GM08714 (cell line): ENCODE measurements around the gene DOCK1.

ENCODE experiments used
- H3K4me3 ChIP-seq: fragments of 200-500 bp; sonication (Bioruptor generic); 2 replicates; pipeline ENCODE4 v1.5.1; 2014; ENCODE audit warnings: mild to moderate bottlenecking, low read length, inconsistent platforms
- ZNF274 ChIP-seq: IDR thresholded peaks from 2 replicates; pipeline ENCODE4 v1.6.1; 2012; ENCODE audit warnings: mild to moderate bottlenecking, low read depth, low read length

The DOCK1 gene

GRCh38 chr10:127243490-127244272, 338.5 kb downstream of the DOCK1 start:
- no peak overlapping the region for H3K4me3 ChIP-seq
- TF ChIP-seq ZNF274: no peak

DNA sequence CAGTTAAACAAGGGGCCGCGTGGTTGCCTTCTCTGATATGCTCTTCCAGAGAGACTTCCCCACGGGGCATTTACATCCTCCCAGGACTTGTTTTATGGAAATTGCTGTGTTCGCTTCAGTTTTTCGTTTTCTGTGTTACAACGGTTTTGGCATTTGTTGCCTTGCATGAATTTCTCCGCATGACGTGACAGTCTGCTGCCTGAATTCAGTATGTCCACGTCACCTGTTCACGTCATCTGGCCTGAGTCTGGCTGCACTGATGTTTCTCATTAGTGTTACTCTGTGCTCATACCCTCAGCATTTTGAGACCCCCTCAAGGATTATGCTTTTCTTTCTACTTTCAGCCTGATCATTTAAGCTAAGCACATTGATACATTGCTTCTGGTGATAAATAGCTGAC, 340.2 kb downstream of the DOCK1 start:
- TF ChIP-seq ZNF274: no peak
- H3K4me3 ChIP-seq: no peak overlapping the region

GRCh38 chr10:127250031-127250430, 344.8 kb downstream of the DOCK1 start:
- TF ChIP-seq ZNF274: no peak
- no peak overlapping the region for H3K4me3 ChIP-seq

GRCh38 chr10:127252818-127253217, 347.6 kb downstream of the DOCK1 start:
- TF ChIP-seq ZNF274: no peak
- H3K4me3 ChIP-seq: no peak overlapping the region

GRCh38 chr10:127254276-127254675, 349.0 kb downstream of the DOCK1 start:
- H3K4me3 ChIP-seq: no peak overlapping the region
- no peak for TF ChIP-seq ZNF274

DNA sequence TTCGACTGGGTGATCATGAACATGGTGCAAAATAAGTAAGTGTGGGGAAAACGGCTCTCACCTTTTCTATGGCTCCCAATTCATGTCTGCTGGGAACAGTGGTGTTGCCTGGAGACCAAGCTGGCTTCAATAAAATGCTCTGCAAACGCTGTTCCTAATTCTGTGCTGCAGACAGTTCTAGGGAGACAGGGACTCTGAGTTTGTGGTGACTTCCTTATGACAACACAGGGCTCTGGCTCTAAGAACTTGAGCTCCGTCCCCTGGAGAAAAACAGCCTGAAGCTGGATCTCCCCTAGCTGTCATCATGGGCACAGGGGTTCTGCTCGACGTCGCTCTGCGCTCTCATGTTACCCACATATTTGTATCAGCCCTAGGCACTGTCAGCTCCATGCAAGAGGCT, 352.2 kb downstream of the DOCK1 start:
- no peak overlapping the region for H3K4me3 ChIP-seq
- no peak for TF ChIP-seq ZNF274

DNA sequence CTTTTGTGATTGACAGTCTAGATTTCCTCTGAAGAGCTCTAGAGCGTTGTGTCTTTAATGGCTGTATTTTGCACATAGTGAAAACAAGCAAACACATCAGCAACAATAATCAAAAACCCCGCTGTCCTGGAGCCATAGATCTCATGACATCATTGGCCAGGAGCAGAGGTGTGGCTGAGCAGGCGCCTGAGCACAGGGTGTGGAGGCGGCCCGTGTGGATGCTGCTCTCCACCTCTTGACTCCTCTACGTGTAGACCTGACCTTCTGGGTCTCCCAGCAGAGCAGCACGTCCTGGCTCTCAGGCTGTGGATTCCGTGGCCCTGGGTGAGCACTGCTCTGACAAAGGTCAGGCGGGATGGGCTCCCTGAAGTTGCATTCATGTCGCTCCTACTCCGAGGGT, 354.1 kb downstream of the DOCK1 start:
- no peak for TF ChIP-seq ZNF274
- H3K4me3 ChIP-seq: no peak overlapping the region

DNA sequence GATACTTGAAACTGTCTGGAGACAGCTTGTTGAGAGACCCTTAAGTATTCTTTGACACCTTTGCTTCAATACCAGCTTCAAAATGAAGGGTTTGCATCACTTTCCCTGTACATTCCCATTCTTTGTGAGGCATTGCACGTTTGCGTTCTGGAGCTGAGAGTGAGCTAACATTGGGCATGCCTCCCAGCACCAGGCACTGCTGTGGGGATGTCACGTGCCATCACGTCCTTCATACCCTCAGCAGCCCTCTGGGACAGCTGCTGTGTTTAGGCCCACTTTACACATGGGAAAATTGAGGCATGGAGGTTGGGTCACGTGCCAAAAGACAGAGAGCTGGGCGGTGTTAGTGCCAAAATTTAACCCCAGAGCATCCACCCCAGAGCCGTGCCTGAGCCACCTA, 357.4 kb downstream of the DOCK1 start:
- no peak overlapping the region for H3K4me3 ChIP-seq
- no peak for TF ChIP-seq ZNF274

GRCh38 chr10:127265288-127265687, 360.1 kb downstream of the DOCK1 start:
- H3K4me3 ChIP-seq: no peak overlapping the region
- no peak for TF ChIP-seq ZNF274

- no peak for TF ChIP-seq ZNF274
- H3K4me3 ChIP-seq: no peak overlapping the region
Measured at GRCh38 chr10:127266431-127266830, 361.2 kb downstream of the DOCK1 start.

- no peak overlapping the region for H3K4me3 ChIP-seq
- TF ChIP-seq ZNF274: no peak
Measured at GRCh38 chr10:127267442-127267841, 362.2 kb downstream of the DOCK1 start.

DNA sequence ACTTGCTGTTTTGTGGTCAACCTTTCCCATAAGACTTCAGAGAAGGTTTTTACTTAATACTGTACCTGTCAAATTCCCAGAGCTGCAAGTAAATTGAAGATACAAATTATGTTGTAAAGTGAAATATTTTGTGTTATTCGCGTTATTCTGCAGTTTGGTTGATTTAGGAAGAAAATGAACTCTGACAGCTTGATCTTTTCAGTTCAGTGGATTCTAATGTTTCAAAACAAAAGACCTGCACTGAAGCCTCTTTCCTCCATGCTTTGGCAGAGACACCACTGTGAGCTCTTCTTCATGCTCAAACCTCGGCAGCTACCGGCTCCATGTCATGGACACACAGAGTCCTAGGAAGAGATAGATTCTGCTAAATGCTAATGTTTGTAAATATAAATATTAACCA, 366.8 kb downstream of the DOCK1 start:
- no peak overlapping the region for H3K4me3 ChIP-seq
- no peak for TF ChIP-seq ZNF274

DNA sequence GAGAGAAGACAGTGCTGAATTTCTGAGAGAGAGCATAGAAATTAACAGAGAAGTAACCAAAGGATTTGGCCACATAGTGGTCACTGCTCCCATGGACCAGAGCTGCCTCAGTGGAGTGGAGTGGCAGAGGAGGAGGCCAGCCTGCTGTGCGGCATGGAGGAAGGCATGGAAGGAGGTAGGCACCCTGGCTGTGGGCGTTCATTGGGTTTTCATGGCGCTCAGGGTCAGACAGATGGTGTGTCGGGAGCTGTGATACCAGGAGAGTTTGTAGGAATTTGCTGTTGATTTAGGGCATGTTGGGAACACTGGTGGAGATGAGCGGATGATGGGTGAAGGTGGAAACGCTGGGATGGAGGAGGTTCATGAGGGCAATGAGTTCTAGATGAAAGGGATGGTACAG, 370.0 kb downstream of the DOCK1 start:
- no peak for TF ChIP-seq ZNF274
- no peak overlapping the region for H3K4me3 ChIP-seq

- no peak for TF ChIP-seq ZNF274
- H3K4me3 ChIP-seq: no peak overlapping the region
Measured at GRCh38 chr10:127275793-127276450, 370.7 kb downstream of the DOCK1 start.

DNA sequence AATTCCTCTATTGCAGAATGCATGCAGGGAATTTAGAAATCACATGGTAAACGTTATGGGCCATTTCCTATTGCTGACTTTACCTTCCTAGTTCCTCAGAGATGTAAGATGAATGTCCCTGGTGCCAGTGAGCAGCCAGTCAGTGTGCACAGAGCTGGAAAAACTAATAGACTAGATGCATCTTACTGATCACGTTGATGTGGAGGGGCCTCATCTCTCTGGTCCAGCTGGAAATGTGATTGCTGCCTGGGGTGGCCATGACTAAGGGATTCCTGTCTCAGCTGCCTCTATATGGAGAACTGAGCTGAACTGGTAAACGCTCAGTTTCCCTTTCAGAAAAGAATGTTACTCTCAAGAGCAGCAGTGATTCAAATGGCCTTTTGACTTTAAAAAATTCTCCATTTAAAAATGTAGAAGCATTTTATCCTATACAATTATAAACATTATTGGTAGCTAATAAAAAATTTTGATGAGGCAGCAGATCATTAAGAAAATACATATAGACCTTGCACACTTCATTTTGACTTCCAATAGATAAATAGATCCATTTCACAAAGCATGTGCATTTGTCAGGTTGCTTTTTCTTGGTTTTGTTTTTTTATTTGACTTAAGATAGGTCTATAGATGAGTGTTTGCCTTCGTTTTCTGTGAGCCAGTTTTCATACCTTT, 371.7 kb downstream of the DOCK1 start:
- no peak for TF ChIP-seq ZNF274
- no peak overlapping the region for H3K4me3 ChIP-seq

GRCh38 chr10:127278001-127278400, 372.8 kb downstream of the DOCK1 start:
- no peak overlapping the region for H3K4me3 ChIP-seq
- TF ChIP-seq ZNF274: no peak
